CD4-positive, alpha-beta memory T cell (primary cell): ENCODE results near the gene BRCC3. TPM values are rescaled to one million over a fixed set of nuclear protein-coding genes. Genes with fewer than 3 reads are reported as not detected.
A peak's percentile ranks its signal among the peaks of the same experiment; 100 is the strongest.

ENCODE experiments used
- CTCF ChIA-PET: fragments of 350-600 bp; sonication (Branson Sonifier 250); formaldehyde crosslinking; loops from one replicate; lab custom pipeline; 2021; ENCODE audit warnings: inconsistent platforms; ENCODE audit not compliant: partially characterized antibody; lab: Charles Lee
- POLR2A ChIA-PET: fragments of 350-600 bp; sonication (Branson Sonifier 250); formaldehyde crosslinking; loops from one replicate; lab custom pipeline; 2021; ENCODE audit not compliant: partially characterized antibody; lab: Charles Lee
- DNase-seq, 5 donors: peaks; one replicate each; pipeline versions ENCODE4 v3.0.0 to v3.0.0-alpha.2; 2020 to 2022; ENCODE audit warnings: mixed read lengths in 1 of 5
- H3K27ac ChIP-seq: one replicate; pipeline ENCODE4 v1.7.0; 2013; ENCODE audit warnings: low read depth, low read length
- H3K27me3 ChIP-seq: 2 replicates; pipeline ENCODE4 v1.7.0; 2013; ENCODE audit warnings: mild to moderate bottlenecking, low read length, moderate library complexity; ENCODE audit not compliant: insufficient read depth
- H3K36me3 ChIP-seq: 2 replicates; pipeline ENCODE4 v1.7.0; 2013; ENCODE audit warnings: mild to moderate bottlenecking, low read length, moderate library complexity; ENCODE audit not compliant: insufficient read depth
- H3K4me1 ChIP-seq: 2 replicates; pipeline ENCODE4 v1.7.0; 2013; ENCODE audit warnings: mild to moderate bottlenecking, low read length, moderate library complexity; ENCODE audit not compliant: insufficient read depth
- H3K4me3 ChIP-seq, 2 donors: one replicate each; pipeline ENCODE4 v1.7.0; 2013; ENCODE audit warnings: low read length in 2 of 2, mild to moderate bottlenecking in 1 of 2
- H3K9me3 ChIP-seq, 2 donors: one replicate each; pipeline ENCODE4 v1.7.0; 2013; ENCODE audit warnings: low read length in 2 of 2, control low read depth in 1 of 2; ENCODE audit not compliant: control insufficient read depth in 1 of 2
- H3K27ac Mint-ChIP-seq, 7 donors: one replicate each; pipeline ENCODE4 v1.8.0; 2020 to 2021; ENCODE audit warnings: mixed read lengths in 7 of 7, mild to moderate bottlenecking in 6 of 7, inconsistent platforms in 3 of 7, moderate library complexity in 3 of 7
- H3K27me3 Mint-ChIP-seq, 2 donors: one replicate each; pipeline ENCODE4 v1.8.0; 2020 to 2021; ENCODE audit warnings: mixed read lengths in 2 of 2
- H3K36me3 Mint-ChIP-seq, 2 donors: one replicate each; pipeline ENCODE4 v1.8.0; 2020 to 2021; ENCODE audit warnings: mixed read lengths in 2 of 2, inconsistent platforms in 1 of 2, mild to moderate bottlenecking in 1 of 2
- H3K4me1 Mint-ChIP-seq, 4 donors: one replicate each; pipeline ENCODE4 v1.8.0; 2020 to 2021; ENCODE audit warnings: mixed read lengths in 4 of 4, mild to moderate bottlenecking in 1 of 4
- H3K4me3 Mint-ChIP-seq, 8 donors: one replicate each; pipeline ENCODE4 v1.8.0; 2020 to 2021; ENCODE audit warnings: mixed read lengths in 8 of 8, mild to moderate bottlenecking in 7 of 8, moderate library complexity in 6 of 8, inconsistent platforms in 3 of 8
- H3K9me3 Mint-ChIP-seq, 8 donors: one replicate each; pipeline ENCODE4 v1.8.0; 2020 to 2021; ENCODE audit warnings: mixed read lengths in 8 of 8, mild to moderate bottlenecking in 5 of 8, inconsistent platforms in 3 of 8, moderate library complexity in 1 of 8
- intact Hi-C: fragments of 100-400 bp; cut with micrococcal nuclease; formaldehyde crosslinking; loops from one replicate; pipeline ENCODE4 v1.15.1; 2023
- polyA plus RNA-seq, 2 donors: library from polyadenylated mRNA; unstranded; fragments of 300-500 nt; fragmentation: Illumina TruSeq; gene quantifications; one replicate each; pipeline ENCODE4 v1.2.3, GENCODE V29; 2021
- total RNA-seq, 2 experiments: library from RNA; stranded (reverse); gene quantifications; one replicate each; pipeline ENCODE4 v1.2.3, GENCODE V29; 2021

Gene BRCC3
- total and polyA plus RNA-seq, 4 experiments from 2014 or later = 18.8 to 30.1 (median 19.5) TPM

GRCh38 chrX:155046811-155047528 is 24.3 kb upstream of the BRCC3 start:
- H3K4me1 ChIP-seq = no peaks in the 10 kb centered on the region
- POLR2A ChIA-PET = no interaction called here
- no peak overlapping the region for H3K27ac Mint-ChIP-seq
- H3K9me3 ChIP-seq = no peaks in the 10 kb centered on the region
- no peak overlapping the region for H3K4me3 Mint-ChIP-seq
- intact Hi-C loops = no loop called here
- no peak overlapping the region for H3K27ac ChIP-seq
- no peaks in the 10 kb centered on the region for H3K27me3 Mint-ChIP-seq
- no peak for DNase-seq
- H3K36me3 ChIP-seq = no peaks in the 10 kb centered on the region
- H3K27me3 ChIP-seq = no peaks in the 10 kb centered on the region
- H3K36me3 Mint-ChIP-seq = peaks cover 0 to 40% of the 10 kb centered on the region in 2 donors
- CTCF ChIA-PET = no interaction called here
- no peak overlapping the region for H3K4me3 ChIP-seq
- H3K9me3 Mint-ChIP-seq = no peaks in the 10 kb centered on the region
- peaks cover 0 to 9% (median 8%) of the 10 kb centered on the region in 4 donors for H3K4me1 Mint-ChIP-seq

GRCh38 chrX:155048977-155049619 is 22.2 kb upstream of the BRCC3 start:
- no peak overlapping the region for H3K27ac ChIP-seq
- intact Hi-C loops = no loop called here
- ChIA-PET POLR2A (no interaction called here), CTCF (interaction anchor here (1.2 to 1.6 kb wide), 3 partner anchors 8 to 26 kb away, joined by 5 read pairs; no protein-coding TSS in a partner anchor)
- no peaks in the 10 kb centered on the region for H3K4me1 ChIP-seq
- H3K36me3 Mint-ChIP-seq = peaks cover 0 to 52% of the 10 kb centered on the region in 2 donors
- peak overlapping the region in 1 of 7 donors; percentile 59 for H3K27ac Mint-ChIP-seq
- no peaks in the 10 kb centered on the region for H3K9me3 Mint-ChIP-seq
- H3K27me3 ChIP-seq = no peaks in the 10 kb centered on the region
- no peak overlapping the region for H3K4me3 Mint-ChIP-seq
- DNase-seq = peak; percentile 43 to 48 (median 45)
- H3K27me3 Mint-ChIP-seq = no peaks in the 10 kb centered on the region
- H3K9me3 ChIP-seq = no peaks in the 10 kb centered on the region
- H3K36me3 ChIP-seq = no peaks in the 10 kb centered on the region
- H3K4me1 Mint-ChIP-seq = peaks cover 6 to 9% (median 8%) of the 10 kb centered on the region in 4 donors
- H3K4me3 ChIP-seq = no peak overlapping the region

DNA sequence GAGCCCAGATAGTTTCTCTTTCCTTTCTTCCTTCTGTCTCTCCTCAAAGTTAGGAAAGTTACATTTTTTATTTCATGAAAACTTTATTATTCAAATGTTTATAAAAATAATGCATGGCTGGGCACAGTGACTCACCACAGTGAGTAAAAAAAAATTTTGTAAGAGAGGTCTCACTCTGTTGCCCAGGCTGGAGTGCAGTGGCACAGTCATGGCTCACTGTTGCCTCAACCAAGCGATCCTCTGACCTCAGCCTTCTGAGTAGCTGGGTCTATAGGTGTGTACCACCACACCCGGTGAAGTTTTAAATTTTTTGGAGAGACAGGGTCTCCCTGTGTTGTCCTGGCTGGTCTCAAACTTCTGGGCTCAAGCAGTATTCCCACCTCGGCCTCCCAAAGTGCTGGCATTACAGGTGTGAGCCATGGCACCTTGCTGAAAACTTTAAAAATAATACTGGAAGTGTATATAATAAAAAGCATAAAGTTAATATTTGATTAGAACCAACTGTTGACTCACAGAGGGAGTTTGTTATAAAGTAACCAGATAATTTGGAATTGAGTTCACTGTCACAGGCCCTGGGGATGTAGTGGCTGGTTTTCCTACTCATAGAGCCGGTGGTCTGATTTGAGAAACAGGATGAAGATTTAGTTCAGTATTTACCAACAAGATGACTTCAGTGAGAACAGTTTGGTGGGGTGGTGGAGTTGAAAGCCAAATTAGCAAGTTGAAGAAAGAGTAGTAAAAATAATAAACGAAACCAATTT is 18.4 kb upstream of the BRCC3 start:
- Mint-ChIP-seq H3K36me3 (peaks cover 0 to 36% of the 10 kb centered on the region in 2 donors), H3K9me3 (peaks cover 0 to 2% (median 0%) of the 10 kb centered on the region in 8 donors), H3K4me1 (peaks cover 13 to 25% (median 20%) of the 10 kb centered on the region in 4 donors), H3K27me3 (no peaks in the 10 kb centered on the region), H3K27ac (peak overlapping the region in 2 of 7 donors; percentile 63 to 69), H3K4me3 (no peak overlapping the region)
- ChIA-PET POLR2A (no interaction called here), CTCF (no interaction called here)
- no peak overlapping the region for H3K4me3 ChIP-seq
- no peak overlapping the region for H3K27ac ChIP-seq
- DNase-seq = no peak
- H3K27me3 ChIP-seq = no peaks in the 10 kb centered on the region
- no peaks in the 10 kb centered on the region for H3K9me3 ChIP-seq
- intact Hi-C loops = no loop called here
- no peaks in the 10 kb centered on the region for H3K36me3 ChIP-seq
- H3K4me1 ChIP-seq = peaks cover 13% of the 10 kb centered on the region

DNA sequence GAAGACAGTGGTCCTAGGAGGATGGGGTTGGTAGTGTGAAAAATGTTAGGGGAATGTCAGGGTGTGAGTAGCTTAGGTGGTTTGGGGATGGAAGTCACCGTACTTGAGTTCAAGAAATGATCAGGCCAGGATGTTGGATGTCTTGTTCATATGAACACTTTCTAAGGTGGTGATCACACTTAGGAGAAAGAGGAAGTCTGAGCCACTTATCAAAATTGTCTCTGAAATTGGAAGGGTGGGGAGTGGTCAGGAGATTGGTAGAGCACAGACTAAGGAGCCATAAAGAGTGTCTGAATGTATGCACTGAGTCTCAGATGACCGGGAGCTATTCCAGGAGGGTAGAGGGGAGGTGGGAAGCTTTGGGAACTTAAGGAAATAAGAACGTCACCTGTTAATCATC is 17.7 kb upstream of the BRCC3 start:
- Histone ChIP-seq H3K9me3 (no peaks in the 10 kb centered on the region), H3K27me3 (no peaks in the 10 kb centered on the region), H3K4me3 (no peak overlapping the region), H3K4me1 (peaks cover 13% of the 10 kb centered on the region), H3K27ac (no peak overlapping the region), H3K36me3 (no peaks in the 10 kb centered on the region)
- H3K9me3 Mint-ChIP-seq = peaks cover 0 to 2% (median 0%) of the 10 kb centered on the region in 8 donors
- peaks cover 0 to 35% of the 10 kb centered on the region in 2 donors for H3K36me3 Mint-ChIP-seq
- H3K27me3 Mint-ChIP-seq = no peaks in the 10 kb centered on the region
- no peak overlapping the region for H3K4me3 Mint-ChIP-seq
- intact Hi-C loops = no loop called here
- DNase-seq = no peak
- ChIA-PET CTCF (no interaction called here), POLR2A (no interaction called here)
- H3K27ac Mint-ChIP-seq = peak overlapping the region in 4 of 7 donors; percentile 6 to 65 (median 26)
- peaks cover 13 to 26% (median 22%) of the 10 kb centered on the region in 4 donors for H3K4me1 Mint-ChIP-seq

DNA sequence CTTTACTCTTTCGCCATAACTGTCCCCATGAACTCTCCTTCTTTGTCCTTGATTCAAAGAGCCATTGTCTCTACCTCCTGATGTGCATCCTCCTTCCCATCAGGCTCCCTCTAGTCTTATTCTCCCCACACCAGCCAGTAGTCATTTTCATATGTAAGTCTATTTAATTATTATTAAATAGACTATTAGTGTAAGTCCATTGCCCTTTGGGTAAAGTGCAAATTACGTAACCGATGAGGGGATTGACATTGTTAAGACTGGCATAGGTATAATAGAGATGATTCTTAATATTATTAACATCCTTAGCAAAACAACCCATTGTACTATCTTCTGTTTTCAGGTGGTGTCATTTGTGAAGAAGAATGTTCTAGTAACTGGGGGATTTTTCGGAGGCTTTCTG is 17.1 kb upstream of the BRCC3 start:
- Mint-ChIP-seq H3K4me1 (peaks cover 10 to 26% (median 16%) of the 10 kb centered on the region in 4 donors), H3K9me3 (peaks cover 0 to 2% (median 0%) of the 10 kb centered on the region in 8 donors), H3K27ac (no peak overlapping the region), H3K36me3 (peaks cover 0 to 30% of the 10 kb centered on the region in 2 donors), H3K4me3 (no peak overlapping the region), H3K27me3 (no peaks in the 10 kb centered on the region)
- CTCF ChIA-PET = no interaction called here
- intact Hi-C loops = no loop called here
- POLR2A ChIA-PET = no interaction called here
- Histone ChIP-seq H3K4me1 (peaks cover 13% of the 10 kb centered on the region), H3K4me3 (no peak overlapping the region), H3K27me3 (no peaks in the 10 kb centered on the region), H3K9me3 (no peaks in the 10 kb centered on the region), H3K27ac (no peak overlapping the region), H3K36me3 (no peaks in the 10 kb centered on the region)
- DNase-seq = no peak

DNA sequence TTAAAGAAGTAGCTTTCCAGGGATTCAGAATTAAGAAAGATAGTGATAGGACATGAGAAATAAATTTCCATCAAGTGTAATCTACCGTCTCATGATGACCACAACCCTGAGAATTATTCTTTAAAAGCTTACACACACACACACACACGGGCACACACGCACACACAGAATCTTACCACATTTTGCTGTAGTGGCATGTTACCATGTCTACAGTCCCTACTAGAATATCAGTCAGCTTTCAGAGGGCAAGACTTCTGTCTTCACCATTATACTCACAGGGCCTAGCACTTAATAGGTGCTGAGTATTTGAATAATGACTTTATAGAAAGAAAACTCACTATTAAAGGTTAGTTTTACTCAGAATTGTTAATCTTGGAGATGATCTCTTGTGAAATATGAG is 15.8 kb upstream of the BRCC3 start:
- no peak for DNase-seq
- peaks cover 0 to 31% of the 10 kb centered on the region in 2 donors for H3K36me3 Mint-ChIP-seq
- peaks cover 1% of the 10 kb centered on the region for H3K36me3 ChIP-seq
- no peak overlapping the region for H3K4me3 Mint-ChIP-seq
- H3K4me3 ChIP-seq = no peak overlapping the region
- ChIA-PET CTCF (interaction anchor here (1.3 to 3.1 kb wide), 2 partner anchors 69 to 74 kb away, joined by 3 to 33 read pairs; no protein-coding TSS in a partner anchor), POLR2A (no interaction called here)
- intact Hi-C loops = no loop called here
- no peak overlapping the region for H3K27ac ChIP-seq
- H3K27me3 ChIP-seq = no peaks in the 10 kb centered on the region
- peaks cover 13% of the 10 kb centered on the region for H3K4me1 ChIP-seq
- no peaks in the 10 kb centered on the region for H3K9me3 ChIP-seq
- peak overlapping the region in 2 of 7 donors; percentile 22 to 29 for H3K27ac Mint-ChIP-seq
- H3K4me1 Mint-ChIP-seq = peaks cover 7 to 26% (median 15%) of the 10 kb centered on the region in 4 donors
- no peaks in the 10 kb centered on the region for H3K27me3 Mint-ChIP-seq
- peaks cover 0 to 2% (median 0%) of the 10 kb centered on the region in 8 donors for H3K9me3 Mint-ChIP-seq
